Subcutaneous abdominal adipose tissue (tissue), 5 donors: ENCODE measurements around the gene GMPPA.

Experiments
- H3K27ac ChIP-seq: one replicate; pipeline ENCODE4 v1.7.0; 2013; ENCODE audit warnings: low read depth, mild to moderate bottlenecking, inconsistent platforms, low read length, moderate library complexity
- H3K27me3 ChIP-seq, 5 donors: one replicate each; pipeline ENCODE4 v1.7.0; 2013; ENCODE audit warnings: low read length in 5 of 5, inconsistent platforms in 1 of 5; ENCODE audit not compliant: control insufficient read depth in 5 of 5, insufficient read depth in 4 of 5
- H3K36me3 ChIP-seq, 5 donors: one replicate each; pipeline ENCODE4 v1.7.0; 2013; ENCODE audit warnings: low read length in 5 of 5; ENCODE audit not compliant: control insufficient read depth in 5 of 5, insufficient read depth in 5 of 5
- H3K4me1 ChIP-seq, 5 donors: one replicate each; pipeline ENCODE4 v1.7.0; 2013; ENCODE audit warnings: low read length in 5 of 5, mild to moderate bottlenecking in 3 of 5, moderate library complexity in 1 of 5; ENCODE audit not compliant: control insufficient read depth in 5 of 5, insufficient read depth in 5 of 5
- H3K4me3 ChIP-seq, 5 donors: one replicate each; pipeline ENCODE4 v1.7.0; 2013; ENCODE audit warnings: low read length in 5 of 5, low read depth in 1 of 5
- H3K9ac ChIP-seq, 5 donors: one replicate each; pipeline ENCODE4 v1.7.0; 2013; ENCODE audit warnings: low read length in 5 of 5, mild to moderate bottlenecking in 4 of 5, moderate library complexity in 3 of 5
- H3K9me3 ChIP-seq, 5 donors: one replicate each; pipeline ENCODE4 v1.7.0; 2013; ENCODE audit warnings: low read length in 5 of 5; ENCODE audit not compliant: control insufficient read depth in 5 of 5
- donor health status: healthy.
- donor health status: healthy.
- donor health status: healthy.
- donor health status: healthy.
- donor health status: healthy.

GMPPA gene

DNA sequence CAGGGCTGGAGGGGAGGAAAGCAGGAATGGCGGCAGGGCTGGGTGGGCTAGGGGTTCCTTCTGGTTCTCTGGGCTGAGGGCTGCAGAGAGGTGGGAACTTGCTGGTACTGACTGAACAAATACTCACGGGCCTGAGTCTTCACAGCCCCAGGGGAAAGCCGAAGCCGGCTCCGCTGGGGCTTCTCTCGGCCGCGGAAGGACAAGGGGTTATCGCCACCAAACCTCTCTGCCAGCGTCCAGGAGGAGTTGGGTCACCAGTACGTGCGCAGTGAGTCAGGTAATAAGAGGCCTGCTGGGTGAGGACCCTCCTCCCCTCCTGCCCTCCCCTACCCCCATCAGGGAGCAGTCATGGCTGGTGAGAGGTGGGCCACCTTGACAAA, 13.5 kb upstream of the GMPPA start:
- Histone ChIP-seq H3K27ac (no peak overlapping the region), H3K4me3 (no peak overlapping the region), H3K27me3 (peaks cover 38 to 69% (median 68%) of the 10 kb centered on the region in 5 donors), H3K36me3 (no peaks in the 10 kb centered on the region), H3K4me1 (peaks cover 0 to 14% (median 13%) of the 10 kb centered on the region in 5 donors), H3K9me3 (no peaks in the 10 kb centered on the region), H3K9ac (no peak overlapping the region)

DNA sequence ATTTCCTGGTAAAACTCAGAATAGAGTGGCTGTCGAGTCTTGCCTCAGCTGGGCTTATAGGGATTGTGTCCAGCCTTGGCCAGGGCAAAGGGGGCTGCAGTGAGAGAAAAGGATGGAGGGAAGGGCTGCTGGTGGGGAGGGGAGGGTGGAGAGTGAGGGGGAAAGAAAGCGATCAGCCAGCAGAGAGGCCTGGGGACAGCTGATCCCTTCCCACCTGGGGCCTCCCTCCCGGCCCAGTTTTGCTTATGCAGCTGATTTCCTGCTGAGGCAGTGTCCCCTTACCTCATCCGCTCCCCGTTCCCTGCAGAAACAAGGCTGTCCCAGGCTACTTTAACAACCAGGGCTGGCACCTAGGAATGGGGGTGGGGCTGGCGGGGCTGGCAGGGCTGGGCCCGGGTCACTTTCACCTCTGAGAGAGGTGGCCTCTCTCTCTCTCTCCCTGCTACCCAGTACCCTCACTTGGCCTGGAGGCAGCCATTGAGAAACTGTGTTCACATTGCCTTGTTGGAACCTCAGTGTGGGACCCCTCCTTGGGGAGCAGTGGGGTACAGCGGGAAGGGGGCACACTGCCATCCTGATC, 12.2 kb upstream of the GMPPA start:
- Histone ChIP-seq H3K27me3 (peaks cover 38 to 72% (median 70%) of the 10 kb centered on the region in 5 donors), H3K36me3 (no peaks in the 10 kb centered on the region), H3K9me3 (no peaks in the 10 kb centered on the region), H3K27ac (no peak overlapping the region), H3K4me3 (no peak overlapping the region), H3K9ac (no peak overlapping the region), H3K4me1 (peaks cover 0 to 14% (median 13%) of the 10 kb centered on the region in 5 donors)

GRCh38 chr2:219488149-219488843, 10.4 kb upstream of the GMPPA start:
- no peaks in the 10 kb centered on the region for H3K9me3 ChIP-seq
- peaks cover 26 to 75% (median 68%) of the 10 kb centered on the region in 5 donors for H3K27me3 ChIP-seq
- H3K9ac ChIP-seq, result no peak overlapping the region
- peaks cover 0 to 14% (median 13%) of the 10 kb centered on the region in 5 donors for H3K4me1 ChIP-seq
- H3K27ac ChIP-seq, result no peak overlapping the region
- H3K4me3 ChIP-seq, result no peak overlapping the region
- no peaks in the 10 kb centered on the region for H3K36me3 ChIP-seq

- no peaks in the 10 kb centered on the region for H3K9me3 ChIP-seq
- peaks cover 0 to 13% (median 12%) of the 10 kb centered on the region in 5 donors for H3K4me1 ChIP-seq
- no peaks in the 10 kb centered on the region for H3K36me3 ChIP-seq
- H3K27me3 ChIP-seq, result peaks cover 24 to 76% (median 66%) of the 10 kb centered on the region in 5 donors
- H3K9ac ChIP-seq, result no peak overlapping the region
- H3K27ac ChIP-seq, result no peak overlapping the region
- H3K4me3 ChIP-seq, result no peak overlapping the region
These were observed 9.9 kb upstream of the GMPPA start for GRCh38 chr2:219488844-219489194.

DNA sequence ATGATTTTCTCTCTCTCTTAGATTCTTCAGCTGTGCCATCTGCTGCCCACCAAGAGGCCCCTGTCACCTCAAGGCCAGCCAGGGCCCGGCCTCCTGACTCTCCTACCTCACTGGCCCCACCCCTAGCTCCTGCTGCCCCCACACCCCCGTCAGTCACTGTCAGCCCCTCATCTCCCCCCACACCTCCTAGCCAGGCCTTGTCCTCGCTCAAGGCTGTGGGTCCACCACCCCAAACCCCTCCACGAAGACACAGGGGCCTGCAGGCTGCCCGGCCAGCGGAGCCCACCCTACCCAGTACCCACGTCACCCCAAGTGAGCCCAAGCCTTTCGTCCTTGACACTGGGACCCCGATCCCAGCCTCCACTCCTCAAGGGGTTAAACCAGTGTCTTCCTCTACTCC, 9.4 kb upstream of the GMPPA start:
- Histone ChIP-seq H3K9ac (no peak overlapping the region), H3K9me3 (no peaks in the 10 kb centered on the region), H3K4me3 (no peak overlapping the region), H3K36me3 (no peaks in the 10 kb centered on the region), H3K27ac (no peak overlapping the region), H3K27me3 (peaks cover 19 to 74% (median 64%) of the 10 kb centered on the region in 5 donors), H3K4me1 (peaks cover 0 to 8% (median 7%) of the 10 kb centered on the region in 5 donors)

DNA sequence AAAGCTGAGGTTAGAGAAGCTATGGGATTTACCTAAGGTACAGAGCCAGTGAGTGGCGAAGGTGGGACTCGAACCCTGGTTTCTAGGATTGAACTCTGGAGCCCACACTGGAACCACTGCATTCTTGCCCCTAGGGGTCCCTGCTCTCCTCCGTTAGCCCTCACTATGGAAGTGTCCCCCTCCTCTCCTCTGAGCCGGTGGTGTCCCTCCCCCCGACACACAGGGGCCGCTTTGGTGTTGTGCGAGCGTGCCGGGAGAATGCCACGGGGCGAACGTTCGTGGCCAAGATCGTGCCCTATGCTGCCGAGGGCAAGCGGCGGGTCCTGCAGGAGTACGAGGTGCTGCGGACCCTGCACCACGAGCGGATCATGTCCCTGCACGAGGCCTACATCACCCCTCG, 8.5 kb upstream of the GMPPA start:
- Histone ChIP-seq H3K27me3 (peaks cover 15 to 66% (median 62%) of the 10 kb centered on the region in 5 donors), H3K36me3 (no peaks in the 10 kb centered on the region), H3K4me1 (no peaks in the 10 kb centered on the region), H3K27ac (no peak overlapping the region), H3K9ac (no peak overlapping the region), H3K4me3 (no peak overlapping the region), H3K9me3 (no peaks in the 10 kb centered on the region)

DNA sequence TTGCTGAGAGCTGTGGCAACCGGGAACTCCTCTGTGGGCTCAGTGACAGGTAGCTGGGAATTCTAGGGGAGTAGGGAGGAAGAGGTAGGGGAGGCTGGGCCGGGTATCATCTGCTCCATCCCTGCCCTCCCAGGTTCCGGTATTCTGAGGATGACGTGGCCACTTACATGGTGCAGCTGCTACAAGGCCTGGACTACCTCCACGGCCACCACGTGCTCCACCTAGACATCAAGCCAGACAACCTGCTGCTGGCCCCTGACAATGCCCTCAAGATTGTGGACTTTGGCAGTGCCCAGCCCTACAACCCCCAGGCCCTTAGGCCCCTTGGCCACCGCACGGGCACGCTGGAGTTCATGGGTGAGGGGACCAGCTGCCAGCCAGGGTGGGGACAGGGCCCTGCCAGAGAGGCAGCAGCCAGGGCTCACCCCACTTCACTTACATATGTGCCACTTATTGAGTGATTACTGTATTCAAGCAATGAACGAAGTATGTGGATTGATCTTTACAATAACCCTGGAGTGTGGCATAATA, 8.0 kb upstream of the GMPPA start:
- Histone ChIP-seq H3K27me3 (peaks cover 11 to 62% (median 59%) of the 10 kb centered on the region in 5 donors), H3K27ac (no peak overlapping the region), H3K36me3 (no peaks in the 10 kb centered on the region), H3K4me1 (peaks cover 0 to 3% (median 2%) of the 10 kb centered on the region in 5 donors), H3K9ac (no peak overlapping the region), H3K9me3 (no peaks in the 10 kb centered on the region), H3K4me3 (no peak overlapping the region)

DNA sequence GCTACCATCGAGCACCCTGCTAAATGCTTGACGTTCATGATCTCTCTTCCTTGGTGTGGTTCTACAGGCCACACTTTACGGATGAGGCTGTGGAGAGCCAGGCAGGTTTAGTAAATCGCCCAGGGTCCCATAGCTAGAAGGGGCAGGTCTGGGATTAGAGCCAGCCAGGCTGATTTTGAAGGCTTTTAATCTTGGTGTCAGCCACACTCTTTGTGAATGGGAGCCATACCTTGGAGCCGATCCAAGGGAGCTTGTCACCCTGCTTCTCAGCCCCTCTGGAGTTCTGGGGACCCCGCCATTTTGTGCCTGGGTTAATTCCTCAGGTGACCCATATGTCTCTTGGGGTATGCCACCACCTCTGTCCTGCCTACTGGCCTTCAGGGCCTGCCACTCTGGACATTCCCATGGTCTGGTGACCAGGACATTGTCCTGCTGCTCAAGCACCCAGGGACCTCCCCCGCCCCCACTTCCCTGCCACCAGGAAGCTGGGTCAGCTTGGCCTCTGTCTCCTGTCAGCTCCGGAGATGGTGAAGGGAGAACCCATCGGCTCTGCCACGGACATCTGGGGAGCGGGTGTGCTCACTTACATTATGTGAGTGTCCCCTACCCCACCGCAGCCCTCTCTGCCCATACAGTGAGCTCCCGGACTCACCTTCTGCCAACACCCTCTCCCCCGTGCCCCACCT, 7.3 kb upstream of the GMPPA start:
- Histone ChIP-seq H3K36me3 (no peaks in the 10 kb centered on the region), H3K4me3 (no peak overlapping the region), H3K9me3 (no peaks in the 10 kb centered on the region), H3K4me1 (peaks cover 0 to 5% (median 3%) of the 10 kb centered on the region in 5 donors), H3K27me3 (peaks cover 12 to 60% (median 57%) of the 10 kb centered on the region in 5 donors), H3K27ac (no peak overlapping the region), H3K9ac (no peak overlapping the region)

DNA sequence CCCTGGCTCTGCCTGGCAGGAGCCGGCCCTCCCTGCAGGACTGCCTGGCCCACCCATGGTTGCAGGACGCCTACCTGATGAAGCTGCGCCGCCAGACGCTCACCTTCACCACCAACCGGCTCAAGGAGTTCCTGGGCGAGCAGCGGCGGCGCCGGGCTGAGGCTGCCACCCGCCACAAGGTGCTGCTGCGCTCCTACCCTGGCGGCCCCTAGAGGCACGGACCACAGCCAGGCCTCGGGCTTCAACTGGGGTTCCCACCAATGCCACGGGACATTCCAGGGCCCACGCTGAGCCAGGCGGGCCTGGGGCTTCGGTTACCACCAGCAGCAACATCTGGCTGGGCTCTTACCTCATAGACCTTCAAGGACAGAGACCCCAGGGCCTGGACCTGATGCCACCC, 6.1 kb upstream of the GMPPA start:
- Histone ChIP-seq H3K9ac (no peak overlapping the region), H3K27me3 (peaks cover 10 to 68% (median 55%) of the 10 kb centered on the region in 5 donors), H3K9me3 (no peaks in the 10 kb centered on the region), H3K27ac (no peak overlapping the region), H3K36me3 (no peaks in the 10 kb centered on the region), H3K4me3 (no peak overlapping the region), H3K4me1 (peaks cover 1 to 16% (median 12%) of the 10 kb centered on the region in 5 donors)

GRCh38 chr2:219493086-219493485, 5.6 kb upstream of the GMPPA start:
- H3K27me3 ChIP-seq, result peaks cover 10 to 65% (median 52%) of the 10 kb centered on the region in 5 donors
- no peak overlapping the region for H3K27ac ChIP-seq
- H3K9me3 ChIP-seq, result no peaks in the 10 kb centered on the region
- H3K4me1 ChIP-seq, result peaks cover 1 to 21% (median 17%) of the 10 kb centered on the region in 5 donors
- no peak overlapping the region for H3K4me3 ChIP-seq
- no peak overlapping the region for H3K9ac ChIP-seq
- no peaks in the 10 kb centered on the region for H3K36me3 ChIP-seq
